Activated CD4-positive, alpha-beta T cell treated with anti-CD3 and anti-CD28 coated beads, Interleukin-2, amount 10 ng/mL, durations not matched to agents 7 days and 5 days (primary cell): ENCODE results near the gene NPSR1. TPM values are rescaled to one million over a fixed set of nuclear protein-coding genes. Genes with fewer than 3 reads are reported as not detected.
"Not testable (repeated sequence)": the region's sequence is repeated elsewhere in the genome, so short reads cannot be mapped to it uniquely, and the experiment has no call there.

Experiments used
- CTCF ChIA-PET: fragments of 350-600 bp; sonication (Branson Sonifier 250); formaldehyde crosslinking; loops from one replicate; lab custom pipeline; 2021; ENCODE audit warnings: antibody characterized with exemption; lab: Charles Lee
- POLR2A ChIA-PET: fragments of 350-600 bp; sonication (Branson Sonifier 250); formaldehyde crosslinking; loops from one replicate; lab custom pipeline; 2021; ENCODE audit warnings: antibody characterized with exemption; lab: Charles Lee
- DNase-seq: peaks from one replicate; pipeline ENCODE4 v3.0.0-alpha.2; 2020
- H3K27ac Mint-ChIP-seq: one replicate; pipeline ENCODE4 v1.8.0; 2021; ENCODE audit warnings: mild to moderate bottlenecking, moderate library complexity, mixed read lengths
- H3K27me3 Mint-ChIP-seq: one replicate; pipeline ENCODE4 v1.8.0; 2021; ENCODE audit warnings: mixed read lengths
- H3K36me3 Mint-ChIP-seq: one replicate; pipeline ENCODE4 v1.8.0; 2021; ENCODE audit warnings: low read depth, mixed read lengths
- H3K4me1 Mint-ChIP-seq: one replicate; pipeline ENCODE4 v1.8.0; 2021; ENCODE audit warnings: mixed read lengths
- H3K4me3 Mint-ChIP-seq: one replicate; pipeline ENCODE4 v1.8.0; 2021; ENCODE audit warnings: mild to moderate bottlenecking, moderate library complexity, mixed read lengths
- H3K9me3 Mint-ChIP-seq: one replicate; pipeline ENCODE4 v1.8.0; 2021; ENCODE audit warnings: mixed read lengths
- total RNA-seq, 2 experiments: library from RNA; stranded (reverse); gene quantifications; one replicate each; pipeline ENCODE4 v1.2.3, GENCODE V29; 2021

The NPSR1 gene
- total RNA-seq, 2 experiments from 2014 or later = not detected

- Mint-ChIP-seq H3K27ac (no peak overlapping the region), H3K27me3 (no peaks in the 10 kb centered on the region), H3K4me3 (no peak overlapping the region), H3K4me1 (no peaks in the 10 kb centered on the region), H3K9me3 (no peaks in the 10 kb centered on the region), H3K36me3 (no peaks in the 10 kb centered on the region)
- no peak for DNase-seq
- ChIA-PET POLR2A (no interaction called here), CTCF (no interaction called here)
Measured at GRCh38 chr7:34849163-34849960, 191.3 kb downstream of the NPSR1 start.

- Mint-ChIP-seq H3K27me3 (no peaks in the 10 kb centered on the region), H3K36me3 (no peaks in the 10 kb centered on the region), H3K4me1 (no peaks in the 10 kb centered on the region), H3K9me3 (no peaks in the 10 kb centered on the region), H3K4me3 (no peak overlapping the region), H3K27ac (no peak overlapping the region)
- CTCF ChIA-PET = no interaction called here
- POLR2A ChIA-PET = no interaction called here
- DNase-seq = no peak
Measured at GRCh38 chr7:34849986-34850385, 192.0 kb downstream of the NPSR1 start.

DNA sequence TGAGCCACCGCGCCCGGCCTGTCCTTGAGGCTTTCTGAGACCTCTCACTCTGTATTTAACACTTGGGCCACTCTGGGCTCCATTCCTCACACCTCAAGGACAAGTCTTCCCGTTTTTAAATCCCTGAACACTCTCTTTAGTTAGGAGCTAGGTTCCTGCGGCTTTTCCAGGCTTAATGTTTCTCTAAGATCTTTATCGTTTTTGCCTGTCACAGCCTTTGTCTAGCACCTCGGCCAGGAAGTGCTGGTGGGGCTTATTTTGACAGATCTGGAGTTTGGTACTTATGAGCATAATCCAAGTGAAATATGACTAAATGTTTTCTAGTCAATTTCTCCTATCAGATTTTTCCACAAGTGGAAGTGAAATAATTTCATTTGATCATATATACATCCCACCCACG lies 192.7 kb downstream of the NPSR1 start:
- CTCF ChIA-PET = no interaction called here
- Mint-ChIP-seq H3K4me3 (no peak overlapping the region), H3K27me3 (no peaks in the 10 kb centered on the region), H3K36me3 (no peaks in the 10 kb centered on the region), H3K4me1 (no peaks in the 10 kb centered on the region), H3K27ac (no peak overlapping the region), H3K9me3 (no peaks in the 10 kb centered on the region)
- POLR2A ChIA-PET = no interaction called here
- no peak for DNase-seq

- H3K36me3 Mint-ChIP-seq = no peaks in the 10 kb centered on the region
- no peaks in the 10 kb centered on the region for H3K27me3 Mint-ChIP-seq
- no peak overlapping the region for H3K27ac Mint-ChIP-seq
- no peaks in the 10 kb centered on the region for H3K9me3 Mint-ChIP-seq
- no peaks in the 10 kb centered on the region for H3K4me1 Mint-ChIP-seq
- H3K4me3 Mint-ChIP-seq = no peak overlapping the region
- ChIA-PET POLR2A (no interaction called here), CTCF (no interaction called here)
- DNase-seq = no peak
Measured at GRCh38 chr7:34851431-34851830, 193.4 kb downstream of the NPSR1 start.

- H3K27me3 Mint-ChIP-seq = not testable (repeated sequence)
Measured at GRCh38 chr7:34858444-34858843, 200.4 kb downstream of the NPSR1 start.

DNA sequence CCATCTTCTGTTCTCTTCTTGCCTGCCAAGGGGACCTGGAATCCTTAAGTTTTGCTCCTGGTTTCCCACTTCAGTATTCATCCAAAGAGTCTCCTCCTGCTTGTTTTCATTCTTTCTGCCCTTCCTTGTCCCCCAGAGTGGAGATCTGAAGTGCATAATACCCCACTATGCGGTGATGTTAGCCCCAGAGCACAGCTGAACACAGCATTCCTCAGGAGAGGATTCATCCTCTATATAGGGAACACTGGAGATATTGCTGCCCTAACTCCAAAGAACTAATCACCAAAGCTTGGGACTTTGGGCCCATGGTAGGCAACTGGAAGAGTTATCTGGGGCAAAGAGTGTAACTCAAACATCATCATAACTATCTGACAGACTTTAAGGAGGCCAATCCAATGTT lies 201.3 kb downstream of the NPSR1 start:
- CTCF ChIA-PET, H3K27me3 Mint-ChIP-seq, POLR2A ChIA-PET, H3K4me1 Mint-ChIP-seq, H3K36me3 Mint-ChIP-seq, DNase-seq, H3K9me3 Mint-ChIP-seq, H3K4me3 Mint-ChIP-seq, H3K27ac Mint-ChIP-seq: not testable (repeated sequence)

More at GRCh38 chr7:34858444-34858843, 200.4 kb downstream of the NPSR1 start:
- H3K36me3 Mint-ChIP-seq, H3K27ac Mint-ChIP-seq, POLR2A ChIA-PET, DNase-seq, CTCF ChIA-PET, H3K9me3 Mint-ChIP-seq, H3K4me1 Mint-ChIP-seq, H3K4me3 Mint-ChIP-seq: not testable (repeated sequence)

DNA sequence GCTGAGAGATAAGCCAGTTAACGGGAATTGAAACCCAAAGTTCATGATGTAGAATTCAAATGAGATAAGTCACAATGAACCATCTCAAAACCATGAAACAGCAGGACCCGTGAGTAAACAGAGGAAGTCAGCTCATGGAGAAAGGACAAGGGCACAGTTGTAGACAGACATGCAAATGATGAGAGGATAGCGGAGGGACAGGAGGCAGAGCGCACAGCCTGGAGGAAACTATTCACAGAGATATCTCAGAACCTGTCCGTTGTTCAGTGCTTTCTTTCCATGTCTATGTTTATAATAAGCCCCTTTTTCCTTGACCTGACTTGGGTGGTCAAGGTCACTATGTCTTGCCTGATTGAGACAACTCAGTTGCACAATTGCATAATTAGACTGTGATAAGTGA lies 208.2 kb downstream of the NPSR1 start:
- H3K9me3 Mint-ChIP-seq, DNase-seq, H3K4me1 Mint-ChIP-seq, POLR2A ChIA-PET, CTCF ChIA-PET, H3K27me3 Mint-ChIP-seq, H3K27ac Mint-ChIP-seq, H3K4me3 Mint-ChIP-seq, H3K36me3 Mint-ChIP-seq: not testable (repeated sequence)

- H3K27me3 Mint-ChIP-seq, H3K4me3 Mint-ChIP-seq, POLR2A ChIA-PET, CTCF ChIA-PET, H3K36me3 Mint-ChIP-seq, H3K4me1 Mint-ChIP-seq, H3K27ac Mint-ChIP-seq, H3K9me3 Mint-ChIP-seq, DNase-seq: not testable (repeated sequence)
Measured at GRCh38 chr7:34867341-34867740, 209.3 kb downstream of the NPSR1 start.

DNA sequence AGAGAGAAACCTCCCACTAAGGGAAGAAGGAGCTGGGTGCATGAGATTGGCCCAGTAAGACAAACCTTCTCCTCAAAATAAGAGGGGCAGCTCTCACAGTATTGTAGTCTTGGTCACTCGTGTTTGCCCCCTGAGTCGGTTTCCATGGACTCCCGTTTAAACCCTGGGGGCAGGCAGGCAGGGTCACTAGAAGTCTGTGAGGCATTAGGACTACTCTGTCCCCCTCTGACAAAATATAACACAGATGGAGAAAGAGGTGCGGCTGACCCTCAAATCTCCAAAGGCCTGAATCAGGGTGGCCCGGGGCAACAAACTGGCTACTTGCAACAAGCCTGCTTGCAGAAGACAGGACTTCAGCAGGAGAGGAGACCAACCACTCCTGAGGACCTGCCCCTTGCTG lies 210.6 kb downstream of the NPSR1 start:
- H3K27me3 Mint-ChIP-seq, H3K9me3 Mint-ChIP-seq: not testable (repeated sequence)

GRCh38 chr7:34869057-34869456 lies 211.0 kb downstream of the NPSR1 start:
- Mint-ChIP-seq H3K4me3 (no peak overlapping the region), H3K9me3 (no peaks in the 10 kb centered on the region), H3K27ac (no peak overlapping the region), H3K36me3 (no peaks in the 10 kb centered on the region), H3K27me3 (no peaks in the 10 kb centered on the region), H3K4me1 (no peaks in the 10 kb centered on the region)
- ChIA-PET POLR2A (no interaction called here), CTCF (no interaction called here)
- DNase-seq = no peak

More for the DNA sequence above, 210.6 kb downstream of the NPSR1 start:
- POLR2A ChIA-PET, CTCF ChIA-PET, H3K36me3 Mint-ChIP-seq, H3K4me1 Mint-ChIP-seq, H3K4me3 Mint-ChIP-seq, H3K27ac Mint-ChIP-seq, DNase-seq: not testable (repeated sequence)

DNA sequence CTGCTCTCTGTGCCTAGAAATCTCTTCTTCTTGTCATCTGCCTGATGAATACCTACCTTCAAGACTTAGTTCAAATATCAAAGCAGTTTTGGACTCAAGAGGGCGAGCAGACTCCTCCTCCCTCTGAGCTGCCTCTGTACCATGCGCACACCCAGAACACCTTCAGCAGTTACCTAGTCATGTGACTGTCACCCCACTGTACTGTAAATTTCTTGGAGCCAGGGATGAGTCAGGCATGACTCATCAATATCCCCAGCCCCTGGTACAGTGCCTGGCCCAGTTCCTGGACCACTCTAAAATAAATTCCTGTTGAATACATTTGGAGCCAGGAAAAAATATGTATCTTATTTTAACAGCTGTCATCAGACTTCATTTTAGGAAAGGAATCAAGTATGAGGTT lies 212.0 kb downstream of the NPSR1 start:
- H3K27ac Mint-ChIP-seq, CTCF ChIA-PET, H3K9me3 Mint-ChIP-seq, H3K27me3 Mint-ChIP-seq, H3K4me1 Mint-ChIP-seq, DNase-seq, H3K4me3 Mint-ChIP-seq, H3K36me3 Mint-ChIP-seq: not testable (repeated sequence)
- POLR2A ChIA-PET = interaction anchor here (0.6 kb wide), 1 partner anchor 14 kb away, joined by 4 read pairs; no protein-coding TSS in a partner anchor

- H3K27me3 Mint-ChIP-seq, POLR2A ChIA-PET, H3K4me3 Mint-ChIP-seq, H3K36me3 Mint-ChIP-seq, DNase-seq, H3K27ac Mint-ChIP-seq, CTCF ChIA-PET, H3K4me1 Mint-ChIP-seq, H3K9me3 Mint-ChIP-seq: not testable (repeated sequence)
Measured at GRCh38 chr7:34874329-34874728, 216.3 kb downstream of the NPSR1 start.

GRCh38 chr7:34875481-34875880 lies 217.5 kb downstream of the NPSR1 start:
- Mint-ChIP-seq H3K4me3 (no peak overlapping the region), H3K9me3 (no peaks in the 10 kb centered on the region), H3K27me3 (no peaks in the 10 kb centered on the region), H3K27ac (no peak overlapping the region), H3K36me3 (no peaks in the 10 kb centered on the region), H3K4me1 (no peaks in the 10 kb centered on the region)
- DNase-seq = no peak
- ChIA-PET CTCF (no interaction called here), POLR2A (no interaction called here)
